ENCODE data around the gene MPC2.

DNA sequence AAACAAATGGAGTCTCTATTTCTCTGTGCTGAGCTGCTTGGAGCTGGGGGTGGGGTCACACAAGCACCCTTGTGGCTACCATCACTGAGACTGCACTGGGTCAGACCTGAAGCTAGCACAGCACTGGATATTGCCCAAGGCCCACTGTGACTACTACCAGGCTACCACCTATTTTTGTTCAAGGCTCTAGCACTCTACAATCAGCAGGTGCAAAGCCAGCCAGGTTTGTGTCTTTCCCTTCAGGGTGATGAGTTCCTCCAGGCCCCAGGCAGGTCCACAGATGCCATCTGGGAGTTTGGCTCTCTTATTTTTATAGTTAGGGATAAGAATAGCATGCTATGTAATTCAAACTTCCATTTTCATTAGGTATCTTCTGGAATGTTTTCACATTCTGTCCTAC, 46.5 kb downstream of the MPC2 start:
- TF ChIP-seq, protein P1, sequence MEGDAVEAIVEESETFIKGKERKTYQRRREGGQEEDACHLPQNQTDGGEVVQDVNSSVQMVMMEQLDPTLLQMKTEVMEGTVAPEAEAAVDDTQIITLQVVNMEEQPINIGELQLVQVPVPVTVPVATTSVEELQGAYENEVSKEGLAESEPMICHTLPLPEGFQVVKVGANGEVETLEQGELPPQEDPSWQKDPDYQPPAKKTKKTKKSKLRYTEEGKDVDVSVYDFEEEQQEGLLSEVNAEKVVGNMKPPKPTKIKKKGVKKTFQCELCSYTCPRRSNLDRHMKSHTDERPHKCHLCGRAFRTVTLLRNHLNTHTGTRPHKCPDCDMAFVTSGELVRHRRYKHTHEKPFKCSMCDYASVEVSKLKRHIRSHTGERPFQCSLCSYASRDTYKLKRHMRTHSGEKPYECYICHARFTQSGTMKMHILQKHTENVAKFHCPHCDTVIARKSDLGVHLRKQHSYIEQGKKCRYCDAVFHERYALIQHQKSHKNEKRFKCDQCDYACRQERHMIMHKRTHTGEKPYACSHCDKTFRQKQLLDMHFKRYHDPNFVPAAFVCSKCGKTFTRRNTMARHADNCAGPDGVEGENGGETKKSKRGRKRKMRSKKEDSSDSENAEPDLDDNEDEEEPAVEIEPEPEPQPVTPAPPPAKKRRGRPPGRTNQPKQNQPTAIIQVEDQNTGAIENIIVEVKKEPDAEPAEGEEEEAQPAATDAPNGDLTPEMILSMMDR (IDR thresholded peaks at IDR 0.05): no peak
- TF ChIP-seq POLR2AphosphoS5 (IDR thresholded peaks at IDR 0.05): peak in 1 of 4 donors; percentile 45
